Tibial nerve (tissue), 4 donors: Measurements from ENCODE around the gene ZC3H6. TPM values are rescaled to one million over a fixed set of nuclear protein-coding genes. Genes with fewer than 3 reads are reported as not detected.

Experiments
- DNase-seq, 2 donors: peaks; one replicate each; pipeline ENCODE4 v3.0.0-alpha.2; 2019; ENCODE audit warnings: low spot score in 2 of 2
- H3K27ac ChIP-seq, 4 donors: fragments of 200-600 bp; sonication (generic) in 3 of 4; one replicate each; pipeline ENCODE4 v1.5.1; 2017 to 2019; ENCODE audit warnings: mild to moderate bottlenecking in 1 of 4
- H3K27me3 ChIP-seq, 2 donors: fragments of 200-600 bp; sonication (generic) in 1 of 2; one replicate each; pipeline versions ENCODE4 v1.5.1 to v1.6.0; 2017 to 2019
- H3K36me3 ChIP-seq, 3 donors: fragments of 200-600 bp; sonication (generic); one replicate each; pipeline ENCODE4 v1.5.1; 2018 to 2019
- H3K4me1 ChIP-seq, 4 donors: fragments of 200-600 bp; sonication (generic) in 3 of 4; one replicate each; pipeline ENCODE4 v1.5.1; 2017 to 2019
- H3K4me3 ChIP-seq, 4 donors: fragments of 200-600 bp; sonication (generic) in 3 of 4; one replicate each; pipeline ENCODE4 v1.5.1; 2017 to 2019; ENCODE audit warnings: mild to moderate bottlenecking in 1 of 4, moderate library complexity in 1 of 4
- H3K9me3 ChIP-seq, 4 donors: fragments of 200-600 bp; sonication (generic) in 3 of 4; one replicate each; pipeline ENCODE4 v1.5.1; 2017 to 2019
- CTCF ChIP-seq, 5 experiments: fragments of 200-600 bp in 3 of 5; fragments of 450-650 bp in 2 of 5; sonication (generic) in 3 of 5; IDR thresholded peaks; one replicate each; pipeline ENCODE4 v1.5.1; 2016 to 2019; ENCODE audit warnings: antibody characterized with exemption in 5 of 5, mild to moderate bottlenecking in 3 of 5, moderate library complexity in 2 of 5
- EP300 ChIP-seq, 2 donors: sonication (generic); formaldehyde crosslinking; IDR thresholded peaks; one replicate each; pipeline ENCODE4 v1.6.1; 2017; ENCODE audit warnings: antibody characterized with exemption in 2 of 2, mild to moderate bottlenecking in 1 of 2
- POLR2A ChIP-seq, 2 donors: fragments of 450-650 bp; IDR thresholded peaks; one replicate each; pipeline ENCODE4 v1.6.1; 2017; ENCODE audit warnings: antibody characterized with exemption in 2 of 2, mild to moderate bottlenecking in 2 of 2, moderate library complexity in 2 of 2
- WGBS, 2 donors: methylation state at CpG; one replicate each; pipeline ENCODE4 v1.1.5; 2018; 5-methylcytosine and 5-hydroxymethylcytosine counted together
- total RNA-seq, 4 donors: library from RNA; depleted of rRNA; stranded (reverse); fragments of >200 nt; gene quantifications; one replicate each; pipeline ENCODE4 v1.1.0, GENCODE V29; 2016

The ZC3H6 gene
- total RNA-seq, 4 donors from 2014 or later = 12.0 to 19.9 (median 15.3) TPM

GRCh38 chr2:112314856-112315255 is 39.5 kb downstream of the ZC3H6 start:
- Histone ChIP-seq H3K27ac (no peak overlapping the region), H3K27me3 (no peaks in the 10 kb centered on the region), H3K4me1 (no peaks in the 10 kb centered on the region), H3K9me3 (no peaks in the 10 kb centered on the region), H3K36me3 (peaks cover 0 to 61% (median 5%) of the 10 kb centered on the region in 3 donors), H3K4me3 (no peak overlapping the region)
- no peak for TF ChIP-seq CTCF (IDR thresholded peaks at IDR 0.05)
- TF ChIP-seq POLR2A (IDR thresholded peaks at IDR 0.05) = no peak
- no peak for TF ChIP-seq EP300 (IDR thresholded peaks at IDR 0.05)
- WGBS, 2 donors = 66 to 72% methylated on average over 1 of the region's 1 CpG
- no peak for DNase-seq

DNA sequence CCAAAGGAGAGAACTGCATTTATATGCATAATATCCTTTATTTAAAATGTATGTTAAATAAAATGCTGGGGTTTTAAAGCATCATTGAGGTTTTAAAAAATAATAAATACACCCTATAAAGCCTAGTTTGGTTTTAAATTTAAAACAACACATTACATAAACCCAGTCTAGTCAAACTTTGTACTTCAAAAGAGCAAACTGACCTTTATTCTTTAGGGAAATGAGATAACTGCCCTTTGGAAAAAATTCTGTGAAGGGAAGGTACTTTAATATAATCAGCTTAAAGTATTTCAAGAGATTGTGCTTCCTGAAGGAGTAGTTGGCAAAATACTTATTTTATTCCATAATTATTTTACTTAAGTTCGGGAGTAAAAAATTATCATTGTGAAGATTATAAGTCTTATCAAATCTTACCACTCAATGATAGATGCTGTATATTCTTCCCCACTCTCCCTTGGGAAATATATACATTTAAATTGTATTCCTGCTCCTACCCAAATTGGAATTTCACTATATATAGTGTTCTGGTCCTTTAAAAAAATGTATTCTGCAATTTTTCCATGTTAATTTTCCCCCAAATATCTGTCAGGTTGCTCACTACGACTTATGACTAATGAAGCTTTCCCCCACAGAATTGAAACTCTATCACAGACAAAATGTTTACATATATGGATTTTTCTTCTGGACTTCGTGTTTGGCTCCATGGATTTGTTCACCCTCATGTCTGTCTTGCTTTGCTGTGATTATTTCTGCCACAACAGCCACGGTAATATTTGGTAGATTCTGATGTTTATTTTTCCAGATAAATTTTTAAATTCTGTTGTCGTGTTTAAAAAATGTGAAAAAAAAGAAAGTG is 42.1 kb downstream of the ZC3H6 start:
- WGBS, 2 donors = 62 to 74% methylated on average over 5 of the region's 5 CpGs
- Histone ChIP-seq H3K4me1 (no peaks in the 10 kb centered on the region), H3K4me3 (no peak overlapping the region), H3K27ac (no peak overlapping the region), H3K27me3 (no peaks in the 10 kb centered on the region), H3K36me3 (peaks cover 0 to 48% (median 0%) of the 10 kb centered on the region in 3 donors), H3K9me3 (no peaks in the 10 kb centered on the region)
- no peak for DNase-seq
- TF ChIP-seq EP300 (IDR thresholded peaks at IDR 0.05) = no peak

DNA sequence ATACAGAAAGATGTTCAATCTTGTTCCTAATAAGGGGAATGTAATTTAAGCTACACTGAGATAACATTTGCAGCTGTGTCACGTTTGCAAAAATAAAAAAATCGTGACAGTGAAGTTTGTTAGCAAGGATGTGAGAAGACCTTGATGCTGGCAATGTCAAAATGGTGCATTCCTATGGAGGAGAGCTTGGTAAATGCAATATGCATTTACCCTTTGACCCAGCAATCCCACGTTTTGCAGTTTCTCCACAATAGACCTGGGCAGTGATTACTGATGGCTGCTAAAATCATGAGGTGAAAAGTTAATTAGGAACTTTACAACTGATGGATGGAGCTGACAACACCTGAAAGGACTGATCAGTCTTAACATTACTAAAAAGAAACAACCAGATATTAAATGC is 43.1 kb downstream of the ZC3H6 start:
- Histone ChIP-seq H3K4me3 (no peak overlapping the region), H3K9me3 (no peaks in the 10 kb centered on the region), H3K27me3 (no peaks in the 10 kb centered on the region), H3K36me3 (peaks cover 0 to 48% (median 0%) of the 10 kb centered on the region in 3 donors), H3K27ac (no peak overlapping the region), H3K4me1 (no peaks in the 10 kb centered on the region)
- WGBS, 2 donors = 74% methylated on average over 3 of the region's 3 CpGs
- DNase-seq = no peak
- TF ChIP-seq EP300 (IDR thresholded peaks at IDR 0.05) = no peak
- TF ChIP-seq CTCF (IDR thresholded peaks at IDR 0.05) = no peak
- TF ChIP-seq POLR2A (IDR thresholded peaks at IDR 0.05) = no peak

DNA sequence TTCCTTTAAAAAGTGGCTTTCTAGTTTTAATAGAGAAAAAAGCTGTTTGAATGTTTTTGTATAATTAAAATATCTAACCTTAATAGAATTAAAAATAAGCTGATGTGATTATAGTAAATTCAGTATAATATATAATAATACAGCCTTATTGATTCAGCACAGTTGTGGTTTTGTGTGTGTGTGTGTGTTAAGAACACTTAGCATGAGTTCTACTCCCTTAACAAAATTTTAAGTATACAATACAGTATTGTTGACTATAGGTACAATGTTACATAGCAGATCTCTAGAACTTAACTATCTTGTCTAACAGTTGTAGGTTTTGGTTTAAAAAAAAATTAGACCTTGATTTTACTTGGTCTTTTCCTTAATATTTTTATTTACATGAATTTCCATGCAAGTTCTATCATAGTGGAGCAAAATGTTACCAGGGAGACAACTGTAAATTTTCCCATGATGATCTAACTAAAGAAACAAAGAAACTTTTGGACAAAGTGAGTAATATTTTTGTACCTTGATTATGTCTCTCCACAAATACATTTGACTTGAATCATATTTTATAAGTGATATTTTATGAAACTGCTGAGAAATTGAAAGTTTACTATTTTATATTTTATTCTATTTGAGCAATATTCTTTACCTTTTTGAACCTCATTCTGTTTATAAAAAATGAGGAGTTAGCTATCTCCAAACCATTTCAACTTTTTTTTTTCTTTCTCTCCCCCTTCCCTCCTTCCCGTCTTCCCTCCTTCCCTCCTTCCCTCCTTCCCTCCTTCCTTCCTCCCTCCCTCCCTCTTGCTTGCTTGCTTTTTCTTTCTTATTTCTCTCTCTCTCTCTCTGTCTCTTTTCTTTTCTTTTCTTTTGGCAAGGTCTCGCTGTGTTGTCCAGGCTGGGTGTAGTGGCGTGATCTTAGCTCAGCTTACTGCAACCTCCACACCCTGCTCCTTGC is 46.3 kb downstream of the ZC3H6 start:
- Histone ChIP-seq H3K27ac (no peak overlapping the region), H3K9me3 (no peaks in the 10 kb centered on the region), H3K27me3 (no peaks in the 10 kb centered on the region), H3K4me3 (no peak overlapping the region), H3K4me1 (no peaks in the 10 kb centered on the region), H3K36me3 (peaks cover 0 to 76% (median 0%) of the 10 kb centered on the region in 3 donors)
- TF ChIP-seq POLR2A (IDR thresholded peaks at IDR 0.05) (no peak), CTCF (IDR thresholded peaks at IDR 0.05) (no peak), EP300 (IDR thresholded peaks at IDR 0.05) (no peak)
- no peak for DNase-seq
- WGBS, 2 donors = 86% methylated on average over 3 of the region's 3 CpGs

DNA sequence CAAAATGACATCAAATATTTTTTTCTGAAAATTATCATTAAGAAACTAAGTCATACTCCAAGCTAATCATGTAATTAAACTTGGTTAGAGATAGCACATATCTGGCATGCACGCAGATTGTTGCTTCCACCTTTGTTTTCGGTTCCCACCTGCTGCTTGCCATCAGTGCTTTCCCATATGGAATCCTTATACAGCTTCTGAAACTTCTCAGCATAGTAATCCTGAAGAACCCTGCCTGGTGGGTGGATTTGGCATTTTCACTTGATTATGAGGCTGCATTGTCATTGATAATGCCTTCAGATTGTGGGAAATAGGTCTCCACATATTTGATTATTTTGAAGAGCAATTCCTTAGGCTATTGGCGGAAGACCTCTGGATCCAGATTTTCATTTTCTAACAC is 47.5 kb downstream of the ZC3H6 start:
- Histone ChIP-seq H3K27me3 (no peaks in the 10 kb centered on the region), H3K27ac (no peak overlapping the region), H3K36me3 (peaks cover 0 to 83% (median 0%) of the 10 kb centered on the region in 3 donors), H3K4me3 (no peak overlapping the region), H3K4me1 (no peaks in the 10 kb centered on the region), H3K9me3 (no peaks in the 10 kb centered on the region)
- TF ChIP-seq CTCF (IDR thresholded peaks at IDR 0.05) (no peak), POLR2A (IDR thresholded peaks at IDR 0.05) (no peak), EP300 (IDR thresholded peaks at IDR 0.05) (no peak)
- DNase-seq = no peak
- WGBS, 2 donors = 94 to 96% methylated on average over 3 of the region's 3 CpGs
